Activated T-helper 2 cell treated with anti-CD3 and anti-CD28 coated beads, Interferon-gamma antibody, Interleukin-2, Interleukin-4, amounts not matched to agents 10 μg/mL and 5 μg/mL and 100 μg/mL, durations not matched to agents 14 hours and 24 hours and 36 hours (primary cell): ENCODE measurements around the gene GNB1L. TPM values are rescaled to one million over a fixed set of nuclear protein-coding genes. Genes with fewer than 3 reads are reported as not detected.
"Not testable (repeated sequence)": the region's sequence is repeated elsewhere in the genome, so short reads cannot be mapped to it uniquely, and the experiment has no call there.

ENCODE experiments used
- DNase-seq: peaks from one replicate; pipeline ENCODE4 v3.0.0; 2021; ENCODE audit warnings: low spot score
- H3K27ac Mint-ChIP-seq: one replicate; pipeline ENCODE4 v1.8.0; 2021; ENCODE audit warnings: mixed read lengths
- H3K27me3 Mint-ChIP-seq: one replicate; pipeline ENCODE4 v1.8.0; 2021; ENCODE audit warnings: low read depth, mixed read lengths
- H3K36me3 Mint-ChIP-seq: one replicate; pipeline ENCODE4 v1.8.0; 2021; ENCODE audit warnings: low read depth, mixed read lengths
- H3K4me1 Mint-ChIP-seq: one replicate; pipeline ENCODE4 v1.8.0; 2021; ENCODE audit warnings: low read depth, mixed read lengths
- H3K4me3 Mint-ChIP-seq: one replicate; pipeline ENCODE4 v1.8.0; 2021; ENCODE audit warnings: low read depth, mild to moderate bottlenecking, moderate library complexity, mixed read lengths
- H3K9me3 Mint-ChIP-seq: one replicate; pipeline ENCODE4 v1.8.0; 2021; ENCODE audit warnings: mixed read lengths
- intact Hi-C: fragments of 100-400 bp; cut with micrococcal nuclease; formaldehyde crosslinking; loops from one replicate; pipeline ENCODE4 v1.15.1; 2023
- total RNA-seq: library from RNA; stranded (reverse); gene quantifications from 2 replicates; pipeline ENCODE4 v1.2.3, GENCODE V29; 2022

The GNB1L gene
- total RNA-seq, 1 donor from 2014 or later: 14.7 TPM

DNA sequence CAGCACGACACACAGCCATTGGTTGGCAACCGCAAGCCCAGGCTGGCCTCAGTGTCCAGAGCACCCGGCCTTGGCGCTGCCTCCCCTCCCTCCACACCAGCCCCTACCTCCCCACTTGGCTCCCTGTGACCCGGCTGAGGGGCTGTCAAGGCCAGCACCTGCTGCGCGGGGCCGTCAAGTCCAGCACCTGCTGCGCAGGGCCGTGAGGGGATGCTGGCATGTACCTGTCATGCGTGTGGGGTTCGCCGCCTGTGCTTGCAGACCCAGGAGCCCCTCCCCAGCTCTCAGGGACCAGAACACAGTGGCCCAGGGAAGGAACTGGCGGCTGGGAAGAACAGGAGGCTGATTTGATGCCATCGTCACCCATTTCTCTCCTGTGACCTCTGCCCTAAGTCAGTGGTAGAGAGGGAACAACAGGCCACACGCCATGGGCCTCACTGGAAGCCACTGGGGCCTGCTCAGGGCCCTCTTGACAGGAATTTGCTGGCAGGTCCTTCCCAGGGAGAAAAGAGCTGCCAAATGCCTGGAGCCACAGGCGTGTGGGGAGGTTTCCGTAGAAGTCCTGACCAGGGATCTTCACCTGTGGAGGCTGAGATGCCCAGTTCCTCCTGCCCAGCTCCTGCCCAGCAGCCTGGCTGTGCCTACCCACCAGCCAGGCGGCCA is 56.5 kb downstream of the GNB1L start:
- Mint-ChIP-seq H3K4me1 (no peaks in the 10 kb centered on the region), H3K4me3 (no peak overlapping the region), H3K36me3 (no peaks in the 10 kb centered on the region), H3K27ac (no peak overlapping the region), H3K9me3 (no peaks in the 10 kb centered on the region), H3K27me3 (no peaks in the 10 kb centered on the region)
- intact Hi-C loops: no loop called here
- no peak for DNase-seq

DNA sequence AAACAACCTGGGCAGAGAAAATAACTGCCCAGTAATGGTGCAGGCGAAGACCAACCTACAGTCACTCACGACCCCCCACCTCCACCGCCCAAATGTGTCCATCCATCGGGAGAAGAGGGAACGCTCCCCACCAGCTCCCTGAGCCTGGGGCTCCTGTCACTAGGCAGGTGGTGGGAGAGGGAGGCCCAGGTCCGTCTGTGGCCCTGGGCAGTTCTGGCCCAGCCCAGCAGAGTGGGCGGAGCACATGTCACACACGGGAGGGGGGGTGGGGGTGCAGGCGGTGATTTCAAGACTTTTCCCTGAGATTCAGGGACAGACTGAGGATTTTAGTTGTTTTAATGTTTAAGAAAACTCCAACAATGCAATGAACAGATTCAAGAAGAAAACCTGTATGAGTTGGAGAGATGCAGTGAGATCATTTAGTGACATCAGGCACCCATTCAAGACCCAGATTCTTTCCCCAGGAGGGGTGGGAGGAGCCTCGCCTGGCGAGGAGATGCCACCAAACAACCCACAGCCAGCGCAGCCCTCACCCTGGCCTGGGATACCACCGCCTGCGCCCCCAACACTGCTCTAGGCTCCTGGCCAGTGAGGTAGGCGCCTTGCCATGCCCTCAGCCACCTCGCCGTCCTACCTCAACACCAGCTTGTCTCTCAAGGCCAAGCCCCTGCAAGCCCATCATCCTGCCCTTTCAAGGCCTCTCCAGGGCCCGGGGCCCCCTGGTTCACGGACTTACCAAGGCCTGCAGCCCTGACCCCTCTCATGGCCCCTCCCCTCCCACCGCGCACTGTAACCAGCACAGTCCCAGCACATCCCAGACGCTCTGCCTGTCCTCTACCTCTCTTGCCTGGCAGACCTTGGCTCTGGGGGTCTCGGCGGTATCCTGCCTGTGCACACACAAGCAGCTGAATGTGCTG is 57.3 kb downstream of the GNB1L start:
- Mint-ChIP-seq H3K27me3 (no peaks in the 10 kb centered on the region), H3K9me3 (no peaks in the 10 kb centered on the region), H3K4me1 (no peaks in the 10 kb centered on the region), H3K27ac (no peak overlapping the region), H3K36me3 (no peaks in the 10 kb centered on the region), H3K4me3 (no peak overlapping the region)
- no peak for DNase-seq
- intact Hi-C loops: no loop called here

DNA sequence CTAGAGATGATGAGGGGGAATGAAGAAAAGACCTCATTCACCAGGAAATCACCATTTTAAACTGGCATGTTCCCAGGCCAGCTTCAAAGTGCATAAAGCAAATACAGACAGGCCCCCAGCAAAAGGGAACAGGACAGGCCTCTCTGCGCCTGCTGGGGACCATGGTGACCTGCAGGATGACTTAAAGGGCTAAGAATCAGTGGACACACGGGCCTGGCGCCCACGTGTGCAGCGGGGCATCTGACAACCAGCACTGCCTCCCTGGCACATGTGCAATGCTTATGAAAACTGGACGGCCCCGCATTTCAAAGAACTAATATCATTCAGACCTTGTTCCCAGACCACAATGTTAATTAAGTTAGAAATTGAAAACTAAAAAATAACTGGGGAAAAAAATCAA is 58.5 kb downstream of the GNB1L start:
- intact Hi-C loops: no loop called here
- Mint-ChIP-seq H3K9me3 (no peaks in the 10 kb centered on the region), H3K36me3 (no peaks in the 10 kb centered on the region), H3K4me1 (no peaks in the 10 kb centered on the region), H3K27me3 (no peaks in the 10 kb centered on the region), H3K27ac (no peak overlapping the region), H3K4me3 (no peak overlapping the region)
- DNase-seq: no peak

DNA sequence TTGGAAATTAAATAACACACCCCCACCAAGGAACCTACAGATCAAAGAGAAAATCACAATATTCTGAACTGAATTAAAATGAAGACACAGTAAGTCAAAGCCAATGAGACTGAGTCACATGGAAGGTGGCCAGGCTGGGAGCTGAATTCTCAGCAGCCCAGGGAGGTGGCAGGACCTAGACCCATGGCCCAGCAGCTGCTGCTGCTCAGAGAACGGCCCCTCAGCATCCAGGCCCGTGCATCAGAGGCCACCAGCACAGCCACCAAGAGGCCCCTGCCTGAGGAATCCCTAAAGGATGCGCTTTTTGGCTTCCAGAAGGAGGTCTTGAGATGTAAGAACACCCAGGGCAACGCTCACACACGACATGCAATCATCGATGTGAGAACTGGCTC is 59.1 kb downstream of the GNB1L start:
- Mint-ChIP-seq H3K27ac (no peak overlapping the region), H3K9me3 (no peaks in the 10 kb centered on the region), H3K4me3 (no peak overlapping the region), H3K4me1 (no peaks in the 10 kb centered on the region), H3K36me3 (no peaks in the 10 kb centered on the region), H3K27me3 (no peaks in the 10 kb centered on the region)
- intact Hi-C loops: no loop called here
- DNase-seq: no peak

DNA sequence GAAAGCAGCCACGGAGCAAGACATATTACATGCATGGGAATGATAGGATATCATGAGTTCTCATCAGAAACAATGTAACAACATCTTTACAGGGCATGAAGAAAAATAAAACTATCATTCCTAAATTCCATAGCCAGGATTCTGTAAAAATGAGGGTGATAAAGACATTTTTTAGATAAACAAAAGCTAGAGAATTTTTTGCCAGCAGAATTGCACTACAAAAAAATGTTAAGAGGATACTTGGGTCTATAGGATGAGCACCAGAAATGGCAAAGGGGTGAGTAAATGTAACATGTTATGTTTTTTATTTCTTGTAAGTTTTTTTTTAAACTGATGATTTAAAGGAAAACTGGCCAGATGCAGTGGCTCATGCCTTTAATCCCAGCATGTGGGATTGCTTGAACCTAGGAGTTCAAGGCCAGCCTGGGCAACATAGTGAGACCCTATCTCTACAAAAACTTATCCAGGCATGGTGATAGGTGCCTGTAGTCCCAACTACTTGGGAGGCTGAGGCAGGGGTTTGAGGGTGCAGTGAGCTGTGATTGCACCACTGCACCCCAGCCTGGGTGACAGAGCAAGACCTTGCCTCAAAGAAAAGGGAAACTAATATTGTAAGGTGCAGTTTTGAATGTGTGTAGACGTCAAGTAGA is 60.9 kb downstream of the GNB1L start:
- Mint-ChIP-seq H3K36me3 (no peaks in the 10 kb centered on the region), H3K9me3 (no peaks in the 10 kb centered on the region), H3K27ac (no peak overlapping the region), H3K4me1 (no peaks in the 10 kb centered on the region), H3K4me3 (no peak overlapping the region), H3K27me3 (no peaks in the 10 kb centered on the region)
- intact Hi-C loops: no loop called here
- no peak for DNase-seq

DNA sequence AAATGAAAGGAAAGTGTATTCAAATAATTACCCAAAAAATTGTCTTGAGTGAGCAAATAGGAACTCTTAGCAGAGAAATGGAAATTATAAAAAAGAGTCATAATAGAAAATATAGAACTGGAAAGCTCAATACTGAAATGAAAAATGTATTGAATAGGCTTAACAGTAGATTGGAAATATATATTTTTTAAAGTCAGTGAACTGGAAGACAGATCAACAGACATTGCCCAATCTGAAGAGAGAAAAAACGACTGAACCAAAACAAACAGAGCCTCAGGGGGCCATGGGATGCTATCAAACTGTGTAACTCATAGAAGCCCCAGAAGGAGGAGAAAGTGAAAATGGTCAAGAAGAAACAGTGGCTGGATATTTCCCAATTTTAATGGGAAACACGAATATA is 61.5 kb downstream of the GNB1L start:
- Mint-ChIP-seq H3K4me1 (no peaks in the 10 kb centered on the region), H3K27ac (no peak overlapping the region), H3K4me3 (no peak overlapping the region), H3K36me3 (no peaks in the 10 kb centered on the region), H3K27me3 (no peaks in the 10 kb centered on the region), H3K9me3 (no peaks in the 10 kb centered on the region)
- DNase-seq: no peak
- intact Hi-C loops: no loop called here

DNA sequence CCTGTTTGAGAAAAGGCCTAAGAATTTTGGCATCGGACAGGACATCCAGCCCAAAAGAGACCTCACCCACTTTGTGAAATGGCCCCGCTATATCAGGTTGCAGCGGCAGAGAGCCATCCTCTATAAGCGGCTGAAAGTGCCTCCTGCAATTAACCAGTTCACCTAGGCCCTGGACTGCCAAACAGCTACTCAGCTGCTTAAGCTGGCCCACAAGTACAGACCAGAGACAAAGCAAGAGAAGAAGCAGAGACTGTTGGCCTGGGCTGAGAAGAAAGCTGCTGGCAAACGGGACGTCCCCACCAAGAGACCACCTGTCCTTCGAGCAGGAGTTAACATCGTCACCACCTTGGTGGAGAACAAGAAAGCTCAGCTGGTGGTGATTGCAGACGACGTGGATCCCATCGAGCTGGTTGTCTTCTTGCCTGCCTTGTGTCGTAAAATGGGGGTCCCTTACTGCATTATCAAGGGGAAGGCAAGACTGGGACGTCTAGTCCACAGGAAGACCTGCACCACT is 62.2 kb downstream of the GNB1L start:
- DNase-seq, H3K4me3 Mint-ChIP-seq, H3K27ac Mint-ChIP-seq, H3K36me3 Mint-ChIP-seq, intact Hi-C loops, H3K9me3 Mint-ChIP-seq, H3K4me1 Mint-ChIP-seq, H3K27me3 Mint-ChIP-seq: not testable (repeated sequence)

DNA sequence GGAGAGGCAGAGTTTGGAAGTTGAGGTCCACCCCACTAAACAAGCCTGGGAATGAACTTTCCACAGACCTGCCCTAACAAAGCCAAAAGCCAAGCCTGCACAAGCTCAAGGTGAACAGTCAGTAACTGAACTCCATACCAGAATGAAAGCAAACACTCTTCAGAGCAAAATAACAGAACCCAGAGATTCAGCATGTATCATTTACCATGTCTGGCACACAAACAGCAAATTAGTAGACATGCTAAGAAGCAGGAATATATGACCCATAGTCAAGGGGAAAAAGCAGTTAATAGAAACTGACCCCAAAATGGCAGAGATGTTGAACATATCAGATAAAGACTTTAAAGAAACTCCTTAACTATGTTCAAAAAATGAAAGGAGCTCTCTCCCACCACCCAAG is 62.8 kb downstream of the GNB1L start:
- no peaks in the 10 kb centered on the region for H3K9me3 Mint-ChIP-seq
- intact Hi-C loops: no loop called here
- DNase-seq: no peak
- H3K27me3 Mint-ChIP-seq: no peaks in the 10 kb centered on the region
- no peaks in the 10 kb centered on the region for H3K36me3 Mint-ChIP-seq
- no peak overlapping the region for H3K4me3 Mint-ChIP-seq
- H3K27ac Mint-ChIP-seq: no peak overlapping the region
- no peaks in the 10 kb centered on the region for H3K4me1 Mint-ChIP-seq

DNA sequence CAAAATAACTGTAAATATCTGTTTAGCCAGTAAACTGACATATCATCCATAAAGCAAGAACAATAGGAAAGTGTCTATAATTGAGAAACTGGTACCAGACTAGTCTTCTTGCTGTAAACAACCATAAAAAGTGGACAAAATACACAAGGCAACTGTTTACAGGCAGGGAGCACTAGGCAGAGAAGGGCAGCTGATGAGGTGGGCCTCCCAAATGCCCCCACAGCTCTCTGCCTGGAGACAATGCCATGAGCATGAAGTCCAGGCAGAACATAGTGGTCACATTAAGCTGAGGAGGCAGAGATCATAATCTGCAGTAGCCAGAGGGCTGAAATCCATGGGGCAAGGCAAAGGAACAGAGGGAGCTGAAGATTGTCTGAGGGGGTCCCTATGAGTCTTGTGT is 63.4 kb downstream of the GNB1L start:
- Mint-ChIP-seq H3K9me3 (no peaks in the 10 kb centered on the region), H3K36me3 (no peaks in the 10 kb centered on the region), H3K27ac (no peak overlapping the region), H3K27me3 (no peaks in the 10 kb centered on the region), H3K4me3 (no peak overlapping the region), H3K4me1 (no peaks in the 10 kb centered on the region)
- no peak for DNase-seq
- intact Hi-C loops: no loop called here

DNA sequence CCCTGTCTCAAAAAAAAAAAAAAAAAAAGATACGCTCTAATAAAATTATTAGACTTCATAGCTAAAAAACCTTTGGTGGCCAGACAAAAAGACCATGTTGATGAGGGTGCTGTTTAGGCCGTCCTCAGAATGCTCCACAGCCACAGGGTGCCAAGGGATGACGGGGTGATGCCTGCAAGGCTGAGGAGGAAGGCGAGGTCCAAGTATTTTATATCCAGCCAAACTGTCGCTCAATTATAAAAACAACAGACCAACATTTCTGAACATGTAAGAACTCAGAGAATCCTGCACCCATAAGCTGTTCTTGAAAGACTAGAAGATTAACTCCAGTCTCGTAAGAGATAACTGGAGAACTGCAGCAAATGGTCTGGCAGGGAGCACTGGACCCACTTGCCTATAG is 64.8 kb downstream of the GNB1L start:
- no peaks in the 10 kb centered on the region for H3K9me3 Mint-ChIP-seq
- intact Hi-C loops: no loop called here
- H3K36me3 Mint-ChIP-seq: no peaks in the 10 kb centered on the region

DNA sequence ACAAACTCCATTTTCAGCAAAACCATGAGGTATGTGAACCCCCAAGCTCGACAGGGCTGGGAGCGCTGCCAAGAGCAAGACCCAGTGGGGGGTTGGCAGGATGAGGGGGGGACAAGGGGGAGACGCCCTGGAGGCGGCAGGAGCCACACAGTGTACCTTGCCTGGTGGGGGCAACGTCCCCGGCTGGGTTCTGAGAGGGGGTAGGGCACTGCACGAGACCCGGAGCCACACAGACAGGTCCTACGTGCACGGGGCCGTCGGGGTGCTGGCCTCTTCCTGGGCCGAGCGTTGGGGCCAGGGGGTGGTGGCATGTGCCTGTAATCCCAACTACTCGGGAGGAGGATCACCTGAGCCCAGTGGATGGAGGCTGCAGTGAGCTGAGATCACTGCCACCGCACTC is 65.3 kb downstream of the GNB1L start:
- Mint-ChIP-seq H3K4me3 (no peak overlapping the region), H3K4me1 (no peaks in the 10 kb centered on the region)
- intact Hi-C loops: no loop called here

More for the DNA sequence above, 64.8 kb downstream of the GNB1L start:
- DNase-seq: no peak
- H3K4me1 Mint-ChIP-seq: no peaks in the 10 kb centered on the region
- no peak overlapping the region for H3K27ac Mint-ChIP-seq
- no peaks in the 10 kb centered on the region for H3K27me3 Mint-ChIP-seq
- no peak overlapping the region for H3K4me3 Mint-ChIP-seq

DNA sequence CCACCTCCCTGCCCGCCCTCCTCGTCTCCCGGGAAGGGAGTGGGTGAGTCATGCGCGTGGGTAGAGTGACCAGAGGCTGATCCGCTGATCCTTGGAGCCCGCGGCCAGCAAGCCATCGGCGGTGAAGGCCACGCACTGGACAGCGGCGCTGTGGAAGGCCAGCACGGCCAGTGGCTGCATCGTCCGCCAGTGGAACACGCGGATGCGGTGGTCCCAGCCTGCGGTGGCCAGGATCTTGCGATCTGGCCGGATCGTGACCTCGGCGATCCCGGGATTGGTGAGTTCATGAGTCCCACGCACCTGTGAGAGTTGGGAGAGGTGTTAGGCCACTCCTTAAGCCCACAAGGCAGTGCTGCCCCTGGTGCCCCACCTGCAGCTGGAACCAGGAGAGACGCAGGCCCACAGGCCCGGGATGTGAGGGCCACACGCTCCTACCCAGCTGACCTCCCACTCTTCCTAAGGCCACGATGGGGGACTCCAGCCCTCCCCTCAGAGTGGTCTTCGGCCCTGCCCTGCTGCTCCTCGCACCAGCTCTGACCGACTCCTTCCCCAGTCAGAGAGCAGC is 65.9 kb downstream of the GNB1L start:
- H3K27me3 Mint-ChIP-seq: no peaks in the 10 kb centered on the region
- DNase-seq: no peak
- no peaks in the 10 kb centered on the region for H3K4me1 Mint-ChIP-seq
- H3K9me3 Mint-ChIP-seq: no peaks in the 10 kb centered on the region
- H3K4me3 Mint-ChIP-seq: no peak overlapping the region
- intact Hi-C loops: no loop called here
- H3K36me3 Mint-ChIP-seq: no peaks in the 10 kb centered on the region
- no peak overlapping the region for H3K27ac Mint-ChIP-seq

More for the DNA sequence above, 65.3 kb downstream of the GNB1L start:
- Mint-ChIP-seq H3K27me3 (no peaks in the 10 kb centered on the region), H3K9me3 (no peaks in the 10 kb centered on the region), H3K27ac (no peak overlapping the region), H3K36me3 (no peaks in the 10 kb centered on the region)
- DNase-seq: no peak

DNA sequence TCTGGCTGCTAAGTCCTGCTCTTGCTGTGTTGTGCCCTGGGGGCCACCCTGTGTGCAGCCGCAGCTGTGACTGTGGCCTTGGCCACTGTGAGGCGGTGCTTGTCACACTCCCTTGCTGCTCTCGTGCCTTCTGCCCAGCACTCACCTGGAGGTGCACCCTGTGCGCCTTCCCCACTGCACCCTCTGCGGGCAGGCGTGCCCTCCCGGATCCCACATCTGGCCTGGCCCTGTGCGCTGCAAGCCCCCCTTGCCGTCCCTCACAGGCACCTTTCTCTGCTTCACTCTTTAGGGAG is 66.9 kb downstream of the GNB1L start:
- Mint-ChIP-seq H3K27me3 (no peaks in the 10 kb centered on the region), H3K4me1 (no peaks in the 10 kb centered on the region), H3K4me3 (no peak overlapping the region), H3K27ac (no peak overlapping the region), H3K9me3 (no peaks in the 10 kb centered on the region), H3K36me3 (no peaks in the 10 kb centered on the region)
- intact Hi-C loops: no loop called here
- no peak for DNase-seq
